Fibroblast of villous mesenchyme (primary cell): Measurements from ENCODE around the gene SIK1. TPM values are rescaled to one million over a fixed set of nuclear protein-coding genes. Genes with fewer than 3 reads are reported as not detected.
"Not testable (repeated sequence)": the region's sequence is repeated elsewhere in the genome, so short reads cannot be mapped to it uniquely, and the experiment has no call there.

Experiments
- DNase-seq: peaks from one replicate; pipeline ENCODE4 v3.0.0-alpha.2; 2010; ENCODE audit warnings: low read depth
- H3K4me3 ChIP-seq: 2 replicates; pipeline ENCODE4 v1.5.1; 2011; ENCODE audit warnings: low read depth, mild to moderate bottlenecking, low read length
- total RNA-seq: library from RNA; depleted of rRNA; stranded (reverse); fragments of >200 nt; gene quantifications from 2 replicates; pipeline ENCODE4 v1.2.3, GENCODE V29; 2012

The SIK1 gene
- total RNA-seq, 1 donor: 0.86 TPM

DNA sequence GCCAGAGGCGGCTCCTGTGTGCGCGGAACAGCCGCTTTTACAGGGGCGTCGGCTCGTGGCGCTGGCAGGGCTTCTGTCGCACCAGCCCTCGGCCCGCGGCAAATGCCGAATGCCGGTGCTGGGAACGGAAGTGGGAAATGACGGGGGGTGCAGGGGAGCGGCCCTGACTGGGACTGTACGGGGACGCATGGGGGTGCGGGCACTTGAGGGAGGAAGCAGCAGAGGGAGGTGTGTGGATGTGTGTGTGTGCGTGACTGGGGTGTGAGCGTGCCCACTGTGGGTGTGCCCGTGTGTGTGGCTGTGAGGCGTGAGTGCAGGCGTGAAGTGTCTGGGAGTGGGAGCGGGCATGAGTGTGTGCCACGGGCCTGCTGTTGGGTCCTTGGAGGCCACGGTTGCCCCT, 17.6 kb upstream of the SIK1 start:
- H3K4me3 ChIP-seq, DNase-seq: not testable (repeated sequence)

DNA sequence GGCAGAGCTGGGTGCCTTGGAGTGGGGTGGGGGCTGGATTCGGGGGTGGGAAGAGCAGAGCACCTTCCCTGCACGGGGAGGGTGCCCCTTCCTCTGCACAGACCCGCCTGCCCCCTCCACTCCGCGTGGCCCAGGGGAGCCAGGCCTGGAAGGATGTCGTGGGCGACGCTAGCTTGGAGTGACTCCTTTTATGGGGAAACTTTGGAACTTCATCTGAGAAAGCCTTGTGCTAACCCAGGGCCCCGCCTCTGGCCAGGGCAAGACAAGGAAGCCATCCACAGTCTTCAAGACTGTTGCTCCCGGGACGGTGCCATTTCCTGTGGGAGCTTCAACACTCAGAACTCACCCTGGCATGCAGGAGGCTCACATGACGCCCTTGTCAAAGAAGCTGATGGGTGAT, 15.6 kb upstream of the SIK1 start:
- not testable (repeated sequence) for DNase-seq, H3K4me3 ChIP-seq

DNA sequence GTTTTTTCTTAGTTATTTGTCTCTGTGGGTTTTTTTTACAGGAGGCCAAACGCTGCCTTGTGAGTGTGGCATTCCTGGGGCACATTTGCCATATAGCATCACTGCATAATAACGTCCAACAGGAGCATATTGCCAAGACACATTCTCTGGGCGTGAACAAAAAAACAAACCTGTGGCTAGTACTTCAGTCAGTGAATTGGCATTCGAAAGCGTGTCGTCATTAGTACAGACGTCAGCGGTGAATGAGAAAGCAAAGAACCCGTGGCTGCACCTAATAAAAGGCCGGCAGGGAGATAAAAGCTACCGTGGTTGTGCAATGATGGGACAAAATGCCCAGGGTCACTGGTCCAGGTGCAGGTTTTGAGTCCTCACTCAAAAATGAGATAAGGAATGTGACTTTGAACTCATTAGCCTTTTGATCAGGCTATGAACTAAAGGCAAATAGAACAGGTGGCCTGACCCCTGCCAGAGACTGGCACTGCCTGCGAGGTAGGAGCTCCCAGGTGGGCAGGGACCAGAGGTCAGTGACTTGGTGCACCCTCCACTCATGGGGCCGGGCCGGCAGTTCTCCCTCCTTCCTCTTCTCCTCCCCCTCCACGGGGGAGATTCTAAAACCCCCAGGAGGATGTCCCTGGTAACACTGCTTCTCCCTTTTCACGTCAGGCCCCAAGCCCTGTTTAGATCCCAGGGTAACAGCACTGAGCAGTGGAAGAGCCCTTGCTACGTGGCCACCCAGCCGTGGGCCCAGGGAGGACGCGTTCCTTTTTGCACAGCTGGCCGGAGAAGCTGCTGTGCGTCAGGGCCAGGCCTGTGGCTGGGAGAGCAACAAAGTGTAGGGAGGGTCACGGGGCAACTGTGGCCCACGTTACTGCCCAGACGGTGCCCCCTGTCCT, 14.2 kb upstream of the SIK1 start:
- not testable (repeated sequence) for DNase-seq, H3K4me3 ChIP-seq

DNA sequence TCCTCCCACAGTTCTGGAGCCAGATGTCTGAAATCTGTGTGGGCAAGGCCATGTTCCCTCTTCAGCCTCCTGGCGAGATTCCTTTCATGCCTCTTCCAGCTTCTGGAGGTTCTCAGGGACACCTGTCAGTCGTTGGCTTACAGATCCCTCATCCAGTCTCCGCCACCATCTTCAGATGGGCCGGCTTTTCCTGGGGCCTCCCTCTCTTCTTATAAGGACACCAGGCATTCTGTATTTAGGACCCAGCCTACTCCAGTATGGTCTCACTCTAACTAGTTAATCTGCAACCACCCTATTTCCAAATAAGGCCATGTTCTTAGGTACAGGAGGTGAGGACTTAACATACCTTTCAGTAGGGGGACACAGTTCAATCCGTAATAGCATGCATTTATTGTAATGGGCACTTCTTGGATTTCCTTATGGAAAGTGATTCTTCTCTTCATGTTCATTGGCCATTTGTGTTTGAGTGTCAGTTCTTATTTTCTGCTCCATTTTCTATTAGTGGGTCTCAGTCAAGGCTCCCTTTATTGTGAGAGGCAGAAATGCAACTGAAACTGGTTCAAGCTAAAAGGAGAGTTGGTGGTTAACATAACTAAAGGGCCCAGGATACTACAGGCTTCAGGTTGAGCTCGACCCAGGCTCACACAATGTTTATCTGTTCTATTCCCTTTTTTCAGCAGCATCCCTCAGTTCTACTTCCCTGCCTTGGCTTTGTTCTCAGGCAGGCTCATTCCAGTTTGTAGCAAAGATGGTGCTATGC, 12.6 kb upstream of the SIK1 start:
- not testable (repeated sequence) for H3K4me3 ChIP-seq, DNase-seq

DNA sequence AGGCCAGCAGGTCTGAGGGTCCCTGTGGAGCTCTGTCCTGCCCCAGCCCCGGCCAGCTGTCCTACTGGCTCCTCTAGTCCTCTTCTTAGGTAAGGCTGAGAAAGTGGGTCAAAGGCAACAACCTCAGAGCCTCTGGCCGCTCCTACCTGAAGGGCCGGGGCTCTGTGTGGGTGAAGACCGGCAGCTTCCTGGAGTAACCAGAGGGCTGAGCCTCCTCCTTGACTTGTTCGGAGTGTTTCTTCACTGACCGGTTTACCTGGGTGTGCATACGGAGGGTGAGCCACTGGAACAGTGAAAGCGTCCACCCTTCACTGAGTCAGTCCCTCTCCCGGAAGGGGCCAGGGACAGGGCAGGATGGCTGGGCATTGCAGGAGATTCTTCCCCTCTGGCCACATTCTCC, 9.3 kb upstream of the SIK1 start:
- not testable (repeated sequence) for H3K4me3 ChIP-seq, DNase-seq

DNA sequence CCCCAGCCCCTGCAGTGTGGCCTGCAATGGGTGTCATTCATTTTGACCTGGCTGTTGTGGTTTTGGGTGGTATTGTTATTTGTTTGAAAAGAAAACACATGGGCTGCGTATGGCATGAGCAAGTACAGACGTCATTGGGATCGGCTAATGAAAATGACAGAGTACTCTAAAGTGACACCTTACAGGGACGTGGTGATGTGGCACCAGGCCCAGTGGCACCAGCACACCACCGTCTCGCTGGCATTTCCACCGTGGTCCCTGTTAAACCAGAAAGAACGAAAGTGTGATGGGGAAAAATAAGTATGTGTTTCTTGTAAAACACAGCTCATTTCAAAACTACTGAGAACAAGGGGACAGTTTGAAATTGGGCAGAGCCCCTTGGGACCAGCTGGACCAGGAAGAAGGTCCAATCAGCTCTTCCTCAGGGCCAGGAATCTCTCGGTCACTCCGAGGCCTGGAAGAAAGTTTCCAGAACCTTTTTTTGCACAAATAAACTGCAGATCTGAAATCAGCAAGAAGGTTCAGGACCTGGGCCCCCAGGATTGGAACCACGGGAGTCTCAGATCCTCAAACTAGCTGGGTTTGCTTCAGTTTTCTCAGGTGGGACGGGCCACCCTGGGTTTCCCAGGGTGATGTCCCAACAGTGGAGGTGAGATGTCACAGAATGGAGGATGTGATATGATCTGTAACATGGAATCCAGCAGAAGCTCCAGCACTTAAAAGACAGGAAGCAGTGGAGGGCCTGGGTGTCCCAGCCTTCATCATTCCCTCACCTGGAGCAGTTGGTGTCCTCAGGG, 6.6 kb upstream of the SIK1 start:
- DNase-seq, H3K4me3 ChIP-seq: not testable (repeated sequence)

DNA sequence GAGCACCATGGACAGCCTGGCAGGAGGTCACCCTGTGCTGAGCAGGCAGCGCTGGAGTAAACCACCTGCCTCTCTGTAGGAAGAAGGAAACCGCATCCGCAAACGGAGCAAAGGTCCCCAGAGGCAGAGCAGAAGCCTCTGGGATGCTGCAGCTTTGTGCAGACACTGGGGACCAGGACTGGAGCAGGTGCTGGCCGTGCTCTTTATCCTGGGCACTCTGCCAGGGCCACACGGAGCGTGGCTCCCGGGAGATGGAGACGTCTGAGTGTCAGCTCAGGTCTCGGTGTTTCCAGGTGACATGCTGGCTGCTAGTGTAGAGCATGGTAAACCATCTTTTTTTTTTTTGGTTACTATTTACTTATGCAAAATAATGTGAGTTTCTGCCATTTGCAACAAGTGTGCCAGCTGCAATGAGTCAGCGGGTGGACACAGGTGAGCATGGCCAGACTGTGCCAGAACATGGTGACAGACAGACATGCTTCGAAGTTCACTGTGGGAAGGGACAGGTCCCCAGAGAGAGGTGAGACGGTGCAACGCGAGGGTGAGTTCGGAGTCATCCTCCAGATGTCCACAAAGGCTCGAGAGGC, 4.0 kb upstream of the SIK1 start:
- not testable (repeated sequence) for DNase-seq, H3K4me3 ChIP-seq

DNA sequence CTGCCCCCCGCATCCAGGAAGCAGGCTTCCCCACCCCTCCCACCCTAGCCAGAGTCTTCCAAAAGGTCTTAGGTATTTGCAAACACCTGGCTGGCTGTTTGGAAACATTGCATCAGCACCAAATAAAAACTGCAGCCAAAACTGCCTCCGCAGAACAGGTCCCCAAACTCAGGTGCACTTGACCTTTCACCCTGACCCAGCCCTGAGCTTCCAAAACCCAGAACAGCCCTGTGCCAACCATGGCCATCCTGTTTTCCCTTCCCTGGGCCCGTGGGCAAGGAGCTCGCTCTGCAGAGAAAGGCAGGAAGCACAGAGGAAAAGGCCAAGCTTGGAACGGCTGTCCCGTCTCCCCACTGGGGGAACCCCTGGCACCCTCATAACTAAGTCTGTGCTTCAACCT, 2.0 kb upstream of the SIK1 start:
- DNase-seq, H3K4me3 ChIP-seq: not testable (repeated sequence)

DNA sequence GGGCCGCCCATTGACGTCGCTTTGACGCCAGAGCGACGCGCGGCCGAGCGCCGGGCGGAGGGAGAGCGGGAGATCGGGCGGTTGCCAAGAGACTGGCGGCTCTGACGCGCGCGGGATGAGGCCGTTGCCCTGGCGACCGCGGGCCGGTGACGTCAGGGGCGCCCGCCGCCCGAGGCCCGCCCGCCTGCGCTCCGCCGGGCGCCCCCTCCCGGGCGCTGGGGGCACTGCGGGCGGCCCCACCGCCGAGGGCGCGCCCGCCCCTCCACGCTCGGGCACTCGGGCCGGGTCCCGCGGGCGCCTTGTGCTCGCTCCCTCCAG, 270 bp upstream of the SIK1 start:
- not testable (repeated sequence) for DNase-seq

DNA sequence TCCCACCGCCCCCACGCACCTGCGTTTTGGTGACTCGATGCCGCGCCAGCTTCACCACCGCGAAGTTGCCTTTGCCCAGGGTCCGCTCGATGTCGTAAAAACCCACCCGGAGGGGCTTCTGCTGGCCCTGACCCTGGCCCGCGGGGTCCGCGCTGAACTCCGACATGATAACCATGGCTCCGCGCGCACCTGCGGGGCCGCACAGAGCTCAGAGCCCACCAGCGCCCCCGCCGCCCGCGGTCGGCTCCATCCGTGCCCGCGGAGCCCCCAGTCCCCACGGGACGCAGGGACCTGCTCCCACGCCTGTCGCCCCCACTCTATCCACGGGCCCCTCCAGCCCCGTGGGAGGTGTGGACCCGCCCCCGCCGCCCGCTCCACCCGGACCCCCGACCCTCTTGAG, 927 bp downstream of the SIK1 start:
- not testable (repeated sequence) for DNase-seq, H3K4me3 ChIP-seq

More for the DNA sequence above, 270 bp upstream of the SIK1 start:
- H3K4me3 ChIP-seq: not testable (repeated sequence)

DNA sequence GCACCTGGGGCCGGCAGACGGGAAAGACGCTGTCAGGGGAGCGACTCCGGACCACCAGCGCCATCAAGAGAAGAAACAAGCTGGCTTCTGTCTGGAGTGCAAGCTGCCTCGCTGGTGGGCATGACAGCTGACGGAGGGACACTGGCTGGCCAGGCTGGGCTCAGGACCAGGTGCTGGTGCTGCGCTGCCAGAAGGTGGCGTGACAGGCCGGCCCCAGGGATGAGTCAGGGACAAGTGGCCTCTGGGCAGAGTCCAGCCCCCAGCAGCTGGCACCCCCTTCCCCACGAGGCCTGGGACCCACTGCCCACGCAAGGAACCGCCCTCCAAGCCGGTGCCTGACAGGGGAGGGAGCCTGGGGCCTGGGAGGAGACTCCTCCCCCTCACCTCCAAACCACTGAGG, 7.5 kb downstream of the SIK1 start:
- DNase-seq, H3K4me3 ChIP-seq: not testable (repeated sequence)

DNA sequence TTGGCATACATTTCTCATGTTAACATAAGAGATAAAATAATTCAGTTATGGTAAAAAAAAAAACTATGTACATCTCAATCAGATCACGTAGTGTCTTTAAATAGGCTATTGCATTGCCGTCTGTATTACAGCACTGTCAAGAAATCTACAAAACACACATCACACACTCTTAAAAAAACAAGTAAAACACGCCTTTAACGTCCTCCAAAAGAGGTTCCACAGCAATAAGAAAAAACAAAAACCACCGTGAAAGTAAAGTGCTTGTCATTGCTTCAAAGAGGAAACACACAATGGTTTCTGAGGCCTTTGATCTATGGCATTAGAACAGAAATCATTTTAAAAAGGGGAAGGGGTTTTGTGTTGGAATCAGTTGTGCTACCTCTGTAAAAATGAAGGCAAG, 12.4 kb downstream of the SIK1 start:
- DNase-seq, H3K4me3 ChIP-seq: not testable (repeated sequence)

DNA sequence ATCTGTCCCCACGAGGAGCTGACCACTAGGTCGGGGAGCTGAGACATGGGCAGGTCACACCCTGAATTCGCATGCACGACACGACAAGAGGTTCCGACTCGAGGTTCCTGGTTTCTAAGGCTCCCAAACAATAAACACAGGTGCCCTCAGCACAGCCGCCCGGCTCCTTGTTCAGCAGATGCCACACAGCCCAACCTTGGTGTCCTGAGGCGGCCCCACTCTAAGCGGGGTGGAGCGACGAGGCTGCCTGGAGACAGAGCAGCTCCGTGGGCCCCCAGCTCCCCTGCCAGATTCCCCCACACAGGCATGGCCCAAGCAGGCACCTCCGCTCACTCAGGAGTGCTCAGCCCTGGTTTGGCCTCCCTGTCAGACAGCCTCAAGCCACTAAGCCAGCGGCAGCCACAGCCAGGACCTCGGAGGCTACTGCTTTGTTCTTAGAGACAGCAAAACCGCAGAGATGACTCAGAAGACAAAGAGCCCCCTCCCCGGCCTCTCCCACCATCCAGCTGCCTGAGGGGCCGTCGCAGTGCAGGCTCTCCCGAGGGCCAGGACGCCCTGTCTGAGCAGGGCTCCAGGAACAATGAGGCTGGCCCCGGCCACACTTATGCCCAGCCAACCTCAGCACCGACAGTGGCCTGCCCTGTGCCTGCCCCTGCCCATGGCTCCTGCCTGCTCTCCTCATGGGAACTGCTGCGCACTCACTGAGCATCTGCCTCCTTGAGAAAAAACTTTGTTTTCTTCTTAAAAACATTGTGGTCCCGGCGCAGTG, 14.7 kb downstream of the SIK1 start:
- H3K4me3 ChIP-seq, DNase-seq: not testable (repeated sequence)

DNA sequence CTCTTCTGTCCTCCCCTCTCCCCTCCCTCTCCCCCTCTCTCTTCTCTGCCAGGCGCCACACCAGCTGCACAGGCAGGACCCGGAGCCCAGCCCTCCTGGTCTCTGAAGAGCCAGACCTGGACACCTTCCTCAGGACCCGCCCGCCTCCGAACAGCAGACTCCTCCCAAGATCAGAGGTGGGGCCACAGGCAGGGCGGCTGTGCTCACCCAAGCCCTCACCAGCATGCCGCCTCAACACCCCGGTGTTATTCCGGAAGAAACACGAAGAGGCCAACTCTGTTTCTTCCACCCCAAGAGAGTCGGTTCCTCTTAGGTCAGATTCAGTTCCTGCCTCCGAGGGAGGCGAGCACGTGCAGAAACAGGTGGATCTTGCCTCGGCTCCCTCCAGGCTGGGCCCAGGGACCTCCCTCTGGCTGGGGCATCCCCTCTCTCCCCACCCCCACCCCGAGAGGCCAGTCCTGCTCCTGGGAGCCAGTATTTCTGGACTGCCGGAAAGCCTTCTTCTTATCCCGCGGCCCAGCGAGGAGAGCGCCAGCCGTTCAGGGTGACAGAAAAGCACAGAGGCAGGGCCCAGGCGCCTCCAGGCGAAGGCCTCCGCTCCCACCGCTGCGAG, 16.4 kb downstream of the SIK1 start:
- H3K4me3 ChIP-seq, DNase-seq: not testable (repeated sequence)

DNA sequence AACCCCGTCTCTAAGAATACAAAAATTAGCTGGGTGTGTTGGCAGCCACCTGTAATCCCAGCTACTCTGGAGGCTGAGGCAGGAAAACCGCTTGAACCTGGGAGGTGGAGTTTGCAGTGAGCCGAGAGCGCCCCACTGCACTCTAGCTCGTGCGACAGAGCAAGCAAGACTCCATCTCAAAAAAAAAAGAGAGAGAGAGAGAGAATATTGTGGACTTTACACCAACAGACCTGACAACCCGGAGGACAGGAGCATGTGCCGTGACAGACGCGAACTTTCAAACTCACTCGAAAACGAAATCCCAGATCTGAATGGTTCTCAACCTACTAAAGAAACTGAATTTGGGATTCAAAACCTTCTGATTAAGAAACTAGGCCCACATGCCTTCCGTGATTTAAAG, 19.8 kb downstream of the SIK1 start:
- DNase-seq, H3K4me3 ChIP-seq: not testable (repeated sequence)

DNA sequence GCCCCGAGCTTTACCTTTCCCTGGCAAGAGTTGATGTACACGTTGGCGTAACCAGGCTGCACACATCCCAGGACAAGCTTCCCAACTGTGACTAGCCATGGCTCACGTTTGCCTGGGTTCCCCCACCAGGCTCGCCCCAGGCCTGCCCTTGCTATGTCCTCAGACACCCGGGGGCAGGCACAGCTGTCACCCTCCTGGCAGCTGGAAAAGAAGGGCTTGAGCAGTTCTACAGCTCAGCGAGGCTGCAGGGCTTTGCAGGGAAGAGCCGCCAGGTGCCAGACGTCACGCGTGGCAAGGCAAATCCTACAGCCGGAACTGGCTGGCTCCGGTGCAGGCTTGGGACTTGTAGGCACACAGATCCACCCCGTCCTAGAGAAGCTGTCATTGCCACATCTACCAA, 22.5 kb downstream of the SIK1 start:
- DNase-seq, H3K4me3 ChIP-seq: not testable (repeated sequence)

DNA sequence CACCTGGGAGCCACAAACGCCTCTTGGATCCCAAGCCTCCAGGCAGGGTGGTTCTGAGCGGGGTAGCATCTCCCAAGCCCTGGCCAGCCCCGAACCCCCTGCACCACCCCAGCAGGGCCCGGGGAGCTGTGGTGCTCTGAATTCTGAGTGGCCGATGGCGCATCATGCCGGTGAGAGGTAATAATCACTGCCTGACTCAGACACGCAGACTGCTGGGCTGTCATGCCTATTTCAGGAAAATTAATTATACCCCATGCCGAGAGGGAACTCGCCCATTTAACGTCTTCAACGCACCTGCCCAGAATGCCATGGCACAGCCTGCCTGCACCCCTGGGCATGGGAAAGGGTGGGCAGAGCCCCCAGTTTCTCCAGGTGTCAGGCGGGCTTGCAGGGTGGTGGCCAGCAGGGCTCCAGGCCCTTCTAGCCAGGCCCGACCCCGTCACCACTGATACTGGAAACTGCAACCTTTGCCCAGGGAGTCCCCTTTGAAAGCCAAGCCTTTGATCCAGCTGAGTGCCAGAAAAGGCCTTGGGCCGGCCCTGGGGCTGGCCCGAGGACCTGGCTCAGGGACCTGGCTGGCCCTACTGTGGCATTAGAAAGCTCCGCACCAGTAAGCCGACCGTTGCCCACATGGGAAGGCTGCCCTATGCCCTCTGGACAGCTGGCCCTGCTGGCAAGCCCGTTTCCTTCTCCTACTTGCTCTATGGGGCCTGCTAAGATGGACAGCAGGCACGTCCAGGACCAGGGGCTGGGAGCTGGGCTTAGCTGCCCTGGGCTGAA, 23.1 kb downstream of the SIK1 start:
- not testable (repeated sequence) for DNase-seq

More for the DNA sequence above, 23.1 kb downstream of the SIK1 start:
- H3K4me3 ChIP-seq: not testable (repeated sequence)
